ENCODE data around the gene ADAM17. TPM values are rescaled to one million over a fixed set of nuclear protein-coding genes. Genes with fewer than 3 reads are reported as not detected.
"Not testable (repeated sequence)": the region's sequence is repeated elsewhere in the genome, so short reads cannot be mapped to it uniquely, and the experiment has no call there.

Gene ADAM17
- total RNA-seq, 1 donor from 2014 or later = 91.1 TPM

DNA sequence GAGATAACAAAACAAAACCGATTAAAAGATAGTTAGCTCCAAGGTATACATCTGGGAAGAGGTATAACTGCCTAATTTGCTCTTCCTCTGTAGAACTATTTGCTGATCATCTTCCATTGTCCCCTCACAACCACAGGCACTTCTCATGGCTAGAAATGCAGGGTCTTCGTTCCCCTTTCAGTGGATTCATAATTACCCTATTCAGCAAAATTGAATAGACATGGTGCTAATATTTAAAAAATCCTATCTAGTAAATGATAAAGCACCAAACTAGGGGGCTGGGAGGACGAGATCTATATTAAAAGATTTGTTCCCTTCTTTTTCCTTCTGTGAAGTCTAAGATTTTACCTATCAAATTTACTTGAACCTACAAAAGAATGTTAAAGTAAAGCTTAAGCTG, 30.8 kb upstream of the ADAM17 start:
- TF ChIP-seq, protein P1, sequence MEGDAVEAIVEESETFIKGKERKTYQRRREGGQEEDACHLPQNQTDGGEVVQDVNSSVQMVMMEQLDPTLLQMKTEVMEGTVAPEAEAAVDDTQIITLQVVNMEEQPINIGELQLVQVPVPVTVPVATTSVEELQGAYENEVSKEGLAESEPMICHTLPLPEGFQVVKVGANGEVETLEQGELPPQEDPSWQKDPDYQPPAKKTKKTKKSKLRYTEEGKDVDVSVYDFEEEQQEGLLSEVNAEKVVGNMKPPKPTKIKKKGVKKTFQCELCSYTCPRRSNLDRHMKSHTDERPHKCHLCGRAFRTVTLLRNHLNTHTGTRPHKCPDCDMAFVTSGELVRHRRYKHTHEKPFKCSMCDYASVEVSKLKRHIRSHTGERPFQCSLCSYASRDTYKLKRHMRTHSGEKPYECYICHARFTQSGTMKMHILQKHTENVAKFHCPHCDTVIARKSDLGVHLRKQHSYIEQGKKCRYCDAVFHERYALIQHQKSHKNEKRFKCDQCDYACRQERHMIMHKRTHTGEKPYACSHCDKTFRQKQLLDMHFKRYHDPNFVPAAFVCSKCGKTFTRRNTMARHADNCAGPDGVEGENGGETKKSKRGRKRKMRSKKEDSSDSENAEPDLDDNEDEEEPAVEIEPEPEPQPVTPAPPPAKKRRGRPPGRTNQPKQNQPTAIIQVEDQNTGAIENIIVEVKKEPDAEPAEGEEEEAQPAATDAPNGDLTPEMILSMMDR (IDR thresholded peaks at IDR 0.05; ENCODE audit: insufficient read depth, low read length, severe bottlenecking) = no peak
- FAIRE-seq = no peak
- no peak for DNase-seq (ENCODE audit: low read depth)
- no peak overlapping the region for H3K4me3 ChIP-seq (ENCODE audit: low read depth, low read length)
- H3K27me3 ChIP-seq (ENCODE audit: control insufficient read depth, insufficient read depth, low read length) = no peaks in the 10 kb centered on the region
- peaks cover 9% of the 10 kb centered on the region for H3K36me3 ChIP-seq (ENCODE audit: control insufficient read depth, insufficient read depth, low read length)

DNA sequence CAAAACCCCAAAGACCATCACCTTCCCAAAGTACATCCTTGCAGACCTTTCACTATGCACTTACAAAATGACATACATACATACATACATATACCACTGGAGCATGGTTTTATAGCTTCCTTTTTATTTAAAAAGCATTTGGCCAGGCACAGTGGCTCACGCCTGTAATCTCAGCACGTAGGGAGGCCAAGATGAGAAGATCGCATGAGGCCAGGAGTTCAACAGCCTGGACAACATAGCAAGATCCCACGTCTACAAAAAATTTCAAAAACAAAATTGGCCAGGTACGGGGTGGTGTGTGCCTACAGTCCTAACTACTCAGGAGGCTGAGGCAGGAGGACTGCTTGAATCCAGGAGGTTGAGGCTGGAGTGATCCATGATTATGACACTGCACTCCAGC, 29.9 kb upstream of the ADAM17 start:
- H3K4me3 ChIP-seq (ENCODE audit: low read depth, low read length) = no peak overlapping the region
- peaks cover 9% of the 10 kb centered on the region for H3K36me3 ChIP-seq (ENCODE audit: control insufficient read depth, insufficient read depth, low read length)
- TF ChIP-seq, protein P1 (IDR thresholded peaks at IDR 0.05; ENCODE audit: insufficient read depth, low read length, severe bottlenecking) = no peak
- FAIRE-seq (no peak), DNase-seq (ENCODE audit: low read depth) (no peak)
- H3K27me3 ChIP-seq (ENCODE audit: control insufficient read depth, insufficient read depth, low read length) = no peaks in the 10 kb centered on the region

DNA sequence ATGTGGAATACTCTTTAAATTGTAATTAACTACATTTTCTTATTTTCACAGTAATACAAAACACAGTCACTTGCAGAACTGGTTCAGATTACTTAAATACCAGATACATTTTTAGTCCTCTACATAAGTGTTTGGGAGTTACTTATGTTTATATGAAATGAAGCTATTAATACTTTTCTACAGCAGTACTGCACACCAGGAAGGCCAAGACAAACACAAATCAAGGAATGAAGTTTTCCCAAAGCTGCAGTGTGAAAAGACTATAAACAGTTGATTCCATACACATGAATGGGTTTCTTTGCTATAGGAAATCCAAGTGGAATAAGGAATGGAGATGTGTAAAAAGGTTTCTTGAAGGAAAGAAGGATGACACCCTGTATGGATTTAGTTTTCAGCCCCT, 29.3 kb upstream of the ADAM17 start:
- FAIRE-seq; H3K4me3 ChIP-seq (ENCODE audit: low read depth, low read length); H3K27me3 ChIP-seq (ENCODE audit: control insufficient read depth, insufficient read depth, low read length); DNase-seq (ENCODE audit: low read depth); H3K36me3 ChIP-seq (ENCODE audit: control insufficient read depth, insufficient read depth, low read length): not testable (repeated sequence)

DNA sequence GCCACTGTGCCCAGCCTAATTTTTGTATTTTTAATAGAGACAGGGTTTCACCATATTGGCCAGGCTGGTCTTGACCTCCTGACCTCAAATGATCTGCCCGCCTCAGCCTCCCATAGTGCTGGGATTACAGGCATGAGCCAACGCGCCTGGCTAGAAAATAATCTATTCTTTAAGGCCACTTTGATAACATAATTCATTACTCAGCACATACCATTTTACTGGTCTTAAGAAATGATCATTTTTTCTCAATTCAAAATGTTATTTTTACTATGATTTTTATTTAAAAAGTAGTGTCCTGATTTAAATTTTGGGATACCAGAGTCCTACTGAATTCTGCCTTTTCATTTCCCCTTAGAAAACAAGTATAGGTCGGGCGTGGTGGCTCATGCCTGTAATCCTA, 27.0 kb upstream of the ADAM17 start:
- TF ChIP-seq, protein P1 (IDR thresholded peaks at IDR 0.05; ENCODE audit: insufficient read depth, low read length, severe bottlenecking) = no peak
- FAIRE-seq (no peak), DNase-seq (ENCODE audit: low read depth) (no peak)
- H3K36me3 ChIP-seq (ENCODE audit: control insufficient read depth, insufficient read depth, low read length) = peaks cover 5% of the 10 kb centered on the region
- no peaks in the 10 kb centered on the region for H3K27me3 ChIP-seq (ENCODE audit: control insufficient read depth, insufficient read depth, low read length)
- H3K4me3 ChIP-seq (ENCODE audit: low read depth, low read length) = no peak overlapping the region

DNA sequence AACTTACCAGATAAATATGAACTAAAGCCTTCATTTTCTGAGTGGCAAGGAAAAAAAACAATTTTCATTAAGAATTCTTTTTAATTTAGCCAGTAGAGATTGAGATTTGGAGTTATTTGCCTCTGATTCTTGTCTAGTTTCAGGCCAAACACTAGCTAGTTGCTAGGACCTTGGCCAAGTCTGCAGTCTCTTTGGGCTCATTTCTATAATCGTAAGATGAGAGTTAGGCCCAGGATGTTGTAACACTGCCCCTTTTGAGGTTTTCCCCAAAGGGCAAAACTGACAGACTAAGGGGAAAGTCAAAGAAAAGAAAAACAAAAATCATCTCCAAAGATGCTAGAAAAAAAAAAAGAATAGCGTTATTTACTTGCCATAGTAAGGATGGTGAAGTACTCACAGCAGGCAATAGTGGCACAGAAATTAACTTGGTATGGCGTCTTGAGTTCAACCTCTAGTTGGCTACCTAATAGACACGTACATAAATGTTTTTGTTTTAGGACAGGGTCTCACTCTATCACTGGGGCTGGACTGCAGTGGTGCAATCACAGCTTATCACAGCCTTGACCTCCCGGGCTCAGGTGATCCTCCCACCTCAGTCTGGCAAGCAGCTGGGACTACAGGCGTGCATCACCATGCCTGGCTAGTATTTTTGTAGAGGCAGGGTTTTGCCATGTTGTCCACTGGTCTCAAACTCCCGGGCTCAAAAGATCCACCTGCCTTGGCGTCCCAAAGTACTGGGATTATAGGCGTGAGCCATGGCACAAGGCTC, 23.0 kb upstream of the ADAM17 start:
- Histone ChIP-seq H3K27me3 (ENCODE audit: control insufficient read depth, insufficient read depth, low read length) (no peaks in the 10 kb centered on the region), H3K36me3 (ENCODE audit: control insufficient read depth, insufficient read depth, low read length) (no peaks in the 10 kb centered on the region), H3K4me3 (ENCODE audit: low read depth, low read length) (no peak overlapping the region)
- no peak for DNase-seq (ENCODE audit: low read depth)
- TF ChIP-seq, protein P1 (IDR thresholded peaks at IDR 0.05; ENCODE audit: insufficient read depth, low read length, severe bottlenecking) = no peak
- FAIRE-seq = no peak

DNA sequence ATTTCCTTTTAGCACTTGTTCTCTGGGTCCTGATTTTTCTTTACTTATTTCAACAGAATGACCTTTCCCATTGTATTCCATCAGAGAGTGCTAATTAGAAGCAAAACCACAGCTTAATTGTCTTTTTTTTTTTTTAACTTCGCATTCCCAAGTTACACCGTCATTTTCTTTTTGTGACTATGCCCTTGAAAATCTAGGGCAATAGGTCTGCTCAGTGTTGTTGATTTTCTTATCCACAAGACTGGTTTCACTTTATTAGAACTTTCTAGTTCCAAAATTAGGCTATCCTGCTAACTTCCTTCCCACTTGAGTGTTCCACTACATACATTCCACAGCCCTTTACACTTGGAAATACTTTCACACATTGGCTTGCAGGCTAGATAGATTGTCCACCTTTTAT, 18.7 kb upstream of the ADAM17 start:
- no peak overlapping the region for H3K4me3 ChIP-seq (ENCODE audit: low read depth, low read length)
- no peaks in the 10 kb centered on the region for H3K36me3 ChIP-seq (ENCODE audit: control insufficient read depth, insufficient read depth, low read length)
- TF ChIP-seq, protein P1 (IDR thresholded peaks at IDR 0.05; ENCODE audit: insufficient read depth, low read length, severe bottlenecking) = no peak
- no peak for DNase-seq (ENCODE audit: low read depth)
- no peaks in the 10 kb centered on the region for H3K27me3 ChIP-seq (ENCODE audit: control insufficient read depth, insufficient read depth, low read length)
- no peak for FAIRE-seq

All from bronchial epithelial cell (primary cell).